Fibroblast of peridontal ligament (primary cell): ENCODE measurements around the gene FAM13A.
A peak's percentile ranks its signal among the peaks of the same experiment; 100 is the strongest.

Experiments
- DNase-seq: peaks from one replicate; pipeline ENCODE4 v3.0.0-alpha.2; 2010; ENCODE audit errors: extremely low read depth

The FAM13A gene

GRCh38 chr4:88812420-88812819 is 244.6 kb downstream of the FAM13A start:
- DNase-seq = no peak

GRCh38 chr4:88811904-88812303 is 245.1 kb downstream of the FAM13A start:
- DNase-seq = no peak

GRCh38 chr4:88810325-88810724 is 246.7 kb downstream of the FAM13A start:
- DNase-seq = no peak

GRCh38 chr4:88809576-88810219 is 247.3 kb downstream of the FAM13A start:
- peak; percentile 63 for DNase-seq

- no peak for DNase-seq
Measured at GRCh38 chr4:88809101-88809500, 247.9 kb downstream of the FAM13A start.

- no peak for DNase-seq
Measured at GRCh38 chr4:88807499-88807898, 249.5 kb downstream of the FAM13A start.

- DNase-seq = no peak
Measured at GRCh38 chr4:88804234-88804633, 252.8 kb downstream of the FAM13A start.

GRCh38 chr4:88803600-88804096 is 253.3 kb downstream of the FAM13A start:
- peak; percentile 96 for DNase-seq

- no peak for DNase-seq
Measured at GRCh38 chr4:88802585-88803286, 254.2 kb downstream of the FAM13A start.

- no peak for DNase-seq
Measured at GRCh38 chr4:88802138-88802537, 254.8 kb downstream of the FAM13A start.

- DNase-seq = no peak
Measured at GRCh38 chr4:88799900-88800299, 257.1 kb downstream of the FAM13A start.

- DNase-seq = no peak
Measured at GRCh38 chr4:88797725-88798124, 259.3 kb downstream of the FAM13A start.

GRCh38 chr4:88796545-88796944 is 260.4 kb downstream of the FAM13A start:
- no peak for DNase-seq

GRCh38 chr4:88794952-88795351 is 262.0 kb downstream of the FAM13A start:
- DNase-seq = no peak

GRCh38 chr4:88794087-88794690 is 262.8 kb downstream of the FAM13A start:
- DNase-seq = no peak

GRCh38 chr4:88793475-88793874 is 263.5 kb downstream of the FAM13A start:
- peak; percentile 39 for DNase-seq

GRCh38 chr4:88792821-88793220 is 264.2 kb downstream of the FAM13A start:
- DNase-seq = no peak

GRCh38 chr4:88792268-88792781 is 264.7 kb downstream of the FAM13A start:
- DNase-seq = peak; percentile 91

GRCh38 chr4:88791274-88791673 is 265.7 kb downstream of the FAM13A start:
- DNase-seq = peak; percentile 40

GRCh38 chr4:88788895-88789294 is 268.1 kb downstream of the FAM13A start:
- no peak for DNase-seq

- DNase-seq = no peak
Measured at GRCh38 chr4:88788424-88788823, 268.6 kb downstream of the FAM13A start.

- DNase-seq = no peak
Measured at GRCh38 chr4:88786011-88786410, 271.0 kb downstream of the FAM13A start.

GRCh38 chr4:88780389-88780788 is 276.6 kb downstream of the FAM13A start:
- DNase-seq = no peak
